ENCODE results near the gene ELL2.

Gene ELL2

GRCh38 chr5:95993776-95994175 is 32.1 kb upstream of the ELL2 start:
- no peak for DNase-seq (ENCODE audit: low read depth)
- TF ChIP-seq POLR2A (IDR thresholded peaks at IDR 0.05; ENCODE audit: extremely low read depth, insufficient read length), result no peak
- no peak for TF ChIP-seq MYC (IDR thresholded peaks at IDR 0.05; ENCODE audit: low read depth, low read length)
- TF ChIP-seq, protein P1, sequence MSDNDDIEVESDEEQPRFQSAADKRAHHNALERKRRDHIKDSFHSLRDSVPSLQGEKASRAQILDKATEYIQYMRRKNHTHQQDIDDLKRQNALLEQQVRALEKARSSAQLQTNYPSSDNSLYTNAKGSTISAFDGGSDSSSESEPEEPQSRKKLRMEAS (IDR thresholded peaks at IDR 0.05; ENCODE audit: low read depth, low read length), result no peak
- TF ChIP-seq, protein P2, sequence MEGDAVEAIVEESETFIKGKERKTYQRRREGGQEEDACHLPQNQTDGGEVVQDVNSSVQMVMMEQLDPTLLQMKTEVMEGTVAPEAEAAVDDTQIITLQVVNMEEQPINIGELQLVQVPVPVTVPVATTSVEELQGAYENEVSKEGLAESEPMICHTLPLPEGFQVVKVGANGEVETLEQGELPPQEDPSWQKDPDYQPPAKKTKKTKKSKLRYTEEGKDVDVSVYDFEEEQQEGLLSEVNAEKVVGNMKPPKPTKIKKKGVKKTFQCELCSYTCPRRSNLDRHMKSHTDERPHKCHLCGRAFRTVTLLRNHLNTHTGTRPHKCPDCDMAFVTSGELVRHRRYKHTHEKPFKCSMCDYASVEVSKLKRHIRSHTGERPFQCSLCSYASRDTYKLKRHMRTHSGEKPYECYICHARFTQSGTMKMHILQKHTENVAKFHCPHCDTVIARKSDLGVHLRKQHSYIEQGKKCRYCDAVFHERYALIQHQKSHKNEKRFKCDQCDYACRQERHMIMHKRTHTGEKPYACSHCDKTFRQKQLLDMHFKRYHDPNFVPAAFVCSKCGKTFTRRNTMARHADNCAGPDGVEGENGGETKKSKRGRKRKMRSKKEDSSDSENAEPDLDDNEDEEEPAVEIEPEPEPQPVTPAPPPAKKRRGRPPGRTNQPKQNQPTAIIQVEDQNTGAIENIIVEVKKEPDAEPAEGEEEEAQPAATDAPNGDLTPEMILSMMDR (IDR thresholded peaks at IDR 0.05; ENCODE audit: low read depth, low read length), result no peak
- H3K4me3 ChIP-seq (ENCODE audit: low read depth, low read length), result no peak overlapping the region

DNA sequence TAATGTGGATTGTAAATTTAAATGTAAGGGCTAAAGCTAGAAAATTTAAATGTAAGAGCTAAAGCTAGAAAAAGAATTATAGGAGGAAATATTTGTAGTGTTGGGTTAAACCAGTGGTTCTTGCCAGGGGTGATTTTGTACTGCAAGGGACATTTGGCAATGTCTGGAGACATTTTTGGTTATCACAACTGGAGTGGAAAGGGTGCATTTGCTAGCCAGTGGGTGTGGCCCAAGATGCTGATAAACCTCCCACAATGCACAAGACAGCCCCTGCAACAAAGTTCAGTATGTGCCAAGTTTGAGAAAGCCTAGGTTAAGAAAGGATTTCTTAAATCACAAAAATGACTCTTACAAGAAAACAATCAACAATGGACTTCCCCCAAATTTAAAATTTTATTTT is 31.6 kb upstream of the ELL2 start:
- DNase-seq (ENCODE audit: low read depth), result no peak
- TF ChIP-seq POLR2A (IDR thresholded peaks at IDR 0.05; ENCODE audit: extremely low read depth, insufficient read length) (no peak), MYC (IDR thresholded peaks at IDR 0.05; ENCODE audit: low read depth, low read length) (no peak)
- TF ChIP-seq, protein P2 (IDR thresholded peaks at IDR 0.05; ENCODE audit: low read depth, low read length), result no peak
- TF ChIP-seq, protein P1 (IDR thresholded peaks at IDR 0.05; ENCODE audit: low read depth, low read length), result no peak
- H3K4me3 ChIP-seq (ENCODE audit: low read depth, low read length), result no peak overlapping the region

DNA sequence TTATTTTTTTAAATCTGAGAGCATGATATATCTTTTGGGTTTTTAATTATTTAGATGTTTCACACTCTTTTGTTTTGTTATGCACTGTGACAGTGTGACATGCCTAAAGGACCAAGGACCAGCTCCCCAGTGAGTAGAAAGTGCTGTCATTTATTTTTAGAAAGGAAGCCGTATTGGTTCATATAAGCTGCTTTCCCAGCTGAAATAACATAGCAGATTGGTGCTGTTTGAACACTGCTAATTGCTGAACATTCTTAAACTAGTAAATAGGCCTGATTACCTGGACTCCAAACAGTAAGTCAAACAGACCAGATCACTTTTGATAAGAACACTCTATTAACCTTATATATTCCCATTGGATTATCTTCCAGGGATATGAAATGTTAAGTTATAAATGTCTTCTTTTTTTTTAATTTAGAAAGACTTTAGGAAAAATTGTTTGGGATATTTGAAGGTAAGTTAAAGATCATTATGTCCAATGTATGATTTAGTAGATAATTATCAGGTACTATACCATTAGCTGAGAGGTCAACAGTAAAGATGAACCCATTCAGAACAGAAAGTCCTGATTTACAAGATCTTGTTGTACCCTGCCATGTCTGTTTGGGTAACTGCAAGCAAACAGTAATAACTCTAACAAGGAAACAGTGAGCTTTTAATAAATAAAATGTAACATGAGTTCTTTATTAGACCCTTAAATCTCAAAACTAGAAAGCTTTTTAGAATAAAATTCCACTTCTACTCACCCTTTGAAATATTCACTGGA is 27.8 kb upstream of the ELL2 start:
- no peak overlapping the region for H3K4me3 ChIP-seq (ENCODE audit: low read depth, low read length)
- DNase-seq (ENCODE audit: low read depth), result no peak
- TF ChIP-seq, protein P1 (IDR thresholded peaks at IDR 0.05; ENCODE audit: low read depth, low read length), result no peak
- TF ChIP-seq POLR2A (IDR thresholded peaks at IDR 0.05; ENCODE audit: extremely low read depth, insufficient read length) (no peak), MYC (IDR thresholded peaks at IDR 0.05; ENCODE audit: low read depth, low read length) (no peak)
- TF ChIP-seq, protein P2 (IDR thresholded peaks at IDR 0.05; ENCODE audit: low read depth, low read length), result no peak

GRCh38 chr5:95988877-95989276 is 27.2 kb upstream of the ELL2 start:
- DNase-seq (ENCODE audit: low read depth), result no peak
- TF ChIP-seq MYC (IDR thresholded peaks at IDR 0.05; ENCODE audit: low read depth, low read length), result no peak
- TF ChIP-seq, protein P1 (IDR thresholded peaks at IDR 0.05; ENCODE audit: low read depth, low read length), result no peak
- TF ChIP-seq POLR2A (IDR thresholded peaks at IDR 0.05; ENCODE audit: extremely low read depth, insufficient read length), result no peak
- TF ChIP-seq, protein P2 (IDR thresholded peaks at IDR 0.05; ENCODE audit: low read depth, low read length), result no peak
- H3K4me3 ChIP-seq (ENCODE audit: low read depth, low read length), result no peak overlapping the region

GRCh38 chr5:95988094-95988493 is 26.4 kb upstream of the ELL2 start:
- H3K4me3 ChIP-seq (ENCODE audit: low read depth, low read length), result no peak overlapping the region
- TF ChIP-seq, protein P1 (IDR thresholded peaks at IDR 0.05; ENCODE audit: low read depth, low read length), result no peak
- no peak for TF ChIP-seq POLR2A (IDR thresholded peaks at IDR 0.05; ENCODE audit: extremely low read depth, insufficient read length)
- TF ChIP-seq MYC (IDR thresholded peaks at IDR 0.05; ENCODE audit: low read depth, low read length), result no peak
- TF ChIP-seq, protein P2 (IDR thresholded peaks at IDR 0.05; ENCODE audit: low read depth, low read length), result no peak
- no peak for DNase-seq (ENCODE audit: low read depth)

Measured in NB4 (cell line).